GM12801 (cell line): ENCODE data around the gene NALCN.

Experiments
- CTCF ChIP-seq: IDR thresholded peaks from one replicate; pipeline ENCODE4 v1.5.1; 2011; ENCODE audit warnings: control low read depth; ENCODE audit not compliant: insufficient read length; ENCODE audit errors: extremely low read depth

NALCN gene

GRCh38 chr13:101397742-101398141 lies 18.6 kb downstream of the NALCN start:
- no peak for TF ChIP-seq CTCF

- no peak for TF ChIP-seq CTCF
Observed at GRCh38 chr13:101394605-101395004, 21.7 kb downstream of the NALCN start.

- no peak for TF ChIP-seq CTCF
Observed at GRCh38 chr13:101393140-101393539, 23.2 kb downstream of the NALCN start.

- TF ChIP-seq CTCF, result no peak
Observed at GRCh38 chr13:101390461-101390860, 25.8 kb downstream of the NALCN start.

- TF ChIP-seq CTCF, result no peak
Observed at GRCh38 chr13:101384929-101385328, 31.4 kb downstream of the NALCN start.

- no peak for TF ChIP-seq CTCF
Observed at GRCh38 chr13:101383595-101383994, 32.7 kb downstream of the NALCN start.

- TF ChIP-seq CTCF, result no peak
Observed at GRCh38 chr13:101382701-101383100, 33.6 kb downstream of the NALCN start.

- no peak for TF ChIP-seq CTCF
Observed at GRCh38 chr13:101382086-101382485, 34.2 kb downstream of the NALCN start.
